Testis (tissue), 3 donors: ENCODE measurements around the gene SLC5A10. TPM values are rescaled to one million over a fixed set of nuclear protein-coding genes. Genes with fewer than 3 reads are reported as not detected.

Experiments
- DNase-seq: peaks from one replicate; pipeline ENCODE4 v3.0.0-alpha.2; 2019
- H3K27ac ChIP-seq, 2 donors: fragments of 200-600 bp; sonication (generic); one replicate each; pipeline ENCODE4 v1.5.1; 2019
- H3K27me3 ChIP-seq: fragments of 200-600 bp; sonication (generic); one replicate; pipeline ENCODE4 v1.5.1; 2019
- H3K36me3 ChIP-seq: fragments of 200-600 bp; sonication (generic); one replicate; pipeline ENCODE4 v1.5.1; 2017; ENCODE audit warnings: low read depth; ENCODE audit errors: missing control alignments
- H3K4me1 ChIP-seq: fragments of 200-600 bp; sonication (generic); one replicate; pipeline ENCODE4 v1.5.1; 2019
- H3K4me3 ChIP-seq, 2 donors: fragments of 200-600 bp; sonication (generic); one replicate each; pipeline ENCODE4 v1.5.1; 2017 to 2019
- H3K9me3 ChIP-seq: fragments of 200-600 bp; sonication (generic); one replicate; pipeline ENCODE4 v1.5.1; 2017
- POLR2A ChIP-seq: fragments of 450-650 bp; IDR thresholded peaks from one replicate; pipeline ENCODE4 v1.6.1; 2017; ENCODE audit warnings: antibody characterized with exemption, mild to moderate bottlenecking, moderate library complexity
- WGBS, 2 donors: methylation state at CpG; one replicate each; pipeline ENCODE4 v1.1.5; 2018; 5-methylcytosine and 5-hydroxymethylcytosine counted together
- intact Hi-C: fragments of 100-400 bp; cut with DNase I; formaldehyde crosslinking; loops from one replicate; pipeline ENCODE4 v1.15.1; 2023; ENCODE audit warnings: low total_unique reads
- polyA plus RNA-seq: library from polyadenylated mRNA; stranded (reverse); fragments of 350-450 nt; fragmentation: Illumina TruSeq; extraction: RNeasy Lipid Tissue Mini Kit (QIAGEN cat#74804); gene quantifications from one replicate; pipeline ENCODE4 v1.2.3, GENCODE V29; 2014; ENCODE audit warnings: low read depth, low replicate concordance; ENCODE audit not compliant: insufficient read depth
- total RNA-seq, 2 donors: library from RNA; depleted of rRNA; stranded (reverse); fragments of >200 nt; gene quantifications; one replicate each; pipeline ENCODE4 v1.2.3, GENCODE V29; 2016
- TF ChIP-seq, protein P1 (sequence below), 3 experiments: fragments of 450-650 bp in 2 of 3; fragments of 200-600 bp in 1 of 3; sonication (generic) in 1 of 3; IDR thresholded peaks; one replicate each; pipeline ENCODE4 v1.5.1; 2016 to 2019; ENCODE audit warnings: antibody characterized with exemption in 3 of 3, mild to moderate bottlenecking in 2 of 3, moderate library complexity in 1 of 3

The SLC5A10 gene
- total and polyA plus RNA-seq, 3 donors from 2014 or later: 0.98 to 1.1 (median 1.1) TPM

DNA sequence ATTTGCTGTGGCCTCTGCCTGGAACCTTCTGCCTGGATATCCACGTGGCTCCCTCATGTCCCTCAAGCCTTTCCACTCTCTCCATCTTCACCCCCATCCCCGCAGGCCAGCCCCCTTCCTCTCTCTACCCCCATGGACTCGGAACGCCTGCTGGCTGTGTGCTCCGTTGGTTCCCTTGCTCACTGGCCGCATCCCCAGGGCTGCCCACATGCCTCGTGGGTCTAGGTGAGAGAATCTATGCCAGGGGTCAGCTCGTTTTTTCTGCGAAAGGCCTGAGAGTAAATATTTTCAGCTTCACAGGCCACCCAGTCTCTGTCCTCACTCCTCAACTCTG is 12.0 kb downstream of the SLC5A10 start:
- no peak for DNase-seq
- H3K27me3 ChIP-seq: no peaks in the 10 kb centered on the region
- WGBS, 2 donors: 91% methylated on average over 9 of the region's 9 CpGs
- no peaks in the 10 kb centered on the region for H3K36me3 ChIP-seq
- H3K27ac ChIP-seq: no peak overlapping the region
- intact Hi-C loops: no loop called here
- TF ChIP-seq, protein P1, sequence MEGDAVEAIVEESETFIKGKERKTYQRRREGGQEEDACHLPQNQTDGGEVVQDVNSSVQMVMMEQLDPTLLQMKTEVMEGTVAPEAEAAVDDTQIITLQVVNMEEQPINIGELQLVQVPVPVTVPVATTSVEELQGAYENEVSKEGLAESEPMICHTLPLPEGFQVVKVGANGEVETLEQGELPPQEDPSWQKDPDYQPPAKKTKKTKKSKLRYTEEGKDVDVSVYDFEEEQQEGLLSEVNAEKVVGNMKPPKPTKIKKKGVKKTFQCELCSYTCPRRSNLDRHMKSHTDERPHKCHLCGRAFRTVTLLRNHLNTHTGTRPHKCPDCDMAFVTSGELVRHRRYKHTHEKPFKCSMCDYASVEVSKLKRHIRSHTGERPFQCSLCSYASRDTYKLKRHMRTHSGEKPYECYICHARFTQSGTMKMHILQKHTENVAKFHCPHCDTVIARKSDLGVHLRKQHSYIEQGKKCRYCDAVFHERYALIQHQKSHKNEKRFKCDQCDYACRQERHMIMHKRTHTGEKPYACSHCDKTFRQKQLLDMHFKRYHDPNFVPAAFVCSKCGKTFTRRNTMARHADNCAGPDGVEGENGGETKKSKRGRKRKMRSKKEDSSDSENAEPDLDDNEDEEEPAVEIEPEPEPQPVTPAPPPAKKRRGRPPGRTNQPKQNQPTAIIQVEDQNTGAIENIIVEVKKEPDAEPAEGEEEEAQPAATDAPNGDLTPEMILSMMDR (IDR thresholded peaks at IDR 0.05): no peak
- TF ChIP-seq POLR2A: no peak
- H3K9me3 ChIP-seq: no peaks in the 10 kb centered on the region
- no peaks in the 10 kb centered on the region for H3K4me1 ChIP-seq
- H3K4me3 ChIP-seq: no peak overlapping the region

DNA sequence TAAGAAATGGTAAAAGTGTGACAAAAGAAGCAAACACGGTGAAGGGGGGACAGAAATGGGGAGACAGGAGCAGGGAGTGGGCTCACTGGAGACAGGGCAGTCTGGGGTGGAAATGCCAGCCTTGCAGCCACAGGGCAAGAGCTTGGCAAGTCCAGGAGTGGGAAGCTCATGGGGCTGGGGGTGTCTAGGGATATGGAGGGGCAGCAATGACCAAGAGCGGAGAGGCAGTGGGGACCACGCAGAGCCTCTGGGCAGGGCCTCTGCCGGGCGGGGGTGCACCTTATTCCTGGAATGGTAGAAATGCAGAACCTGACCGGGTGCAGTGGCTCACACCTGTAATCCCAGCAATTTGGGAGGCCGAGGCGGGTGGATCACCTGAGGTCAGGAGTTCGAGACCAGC is 12.6 kb downstream of the SLC5A10 start:
- WGBS, 2 donors: 93 to 96% methylated on average over 9 of the region's 9 CpGs
- Histone ChIP-seq H3K9me3 (no peaks in the 10 kb centered on the region), H3K4me1 (no peaks in the 10 kb centered on the region), H3K27me3 (no peaks in the 10 kb centered on the region), H3K27ac (no peak overlapping the region), H3K4me3 (no peak overlapping the region), H3K36me3 (no peaks in the 10 kb centered on the region)
- TF ChIP-seq POLR2A: no peak
- TF ChIP-seq, protein P1 (IDR thresholded peaks at IDR 0.05): no peak
- intact Hi-C loops: no loop called here
- DNase-seq: no peak

DNA sequence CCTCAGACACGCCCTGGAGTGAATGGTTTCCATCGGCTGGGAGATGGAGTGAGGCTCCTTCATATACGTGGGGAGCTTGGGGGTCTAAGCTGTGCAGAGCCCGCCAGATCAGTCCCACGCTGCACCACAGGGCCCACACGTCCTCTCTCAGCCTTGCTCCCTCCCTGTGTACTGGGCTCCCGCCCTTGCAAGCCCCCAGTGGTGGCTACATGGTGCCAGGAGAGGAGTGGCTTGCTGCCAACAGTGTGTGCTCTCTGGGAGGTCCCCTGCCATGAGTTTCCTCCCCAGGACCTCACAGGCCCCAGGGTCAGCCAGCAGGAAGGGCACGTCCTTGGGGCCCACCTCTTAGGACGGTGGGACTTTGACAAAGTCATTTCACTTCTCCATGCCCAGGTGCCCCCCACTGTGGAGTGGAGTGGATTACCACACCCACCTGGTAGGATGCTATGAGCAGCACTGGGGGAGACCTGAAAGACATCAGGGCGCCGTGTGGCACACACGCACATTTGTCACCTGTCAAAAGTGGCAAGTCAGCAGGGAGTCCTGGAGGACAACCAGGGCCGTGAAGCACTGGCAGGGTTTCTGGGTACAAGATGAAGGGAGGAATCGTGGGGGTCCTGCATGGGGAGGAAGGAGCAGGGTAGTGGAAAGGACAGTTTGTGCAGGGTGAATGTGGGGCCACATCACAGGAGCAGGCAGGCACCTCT is 13.7 kb downstream of the SLC5A10 start:
- WGBS, 2 donors: 80 to 84% methylated on average over 6 to 12 of the region's 14 CpGs
- intact Hi-C loops: no loop called here
- TF ChIP-seq, protein P1 (IDR thresholded peaks at IDR 0.05): no peak
- TF ChIP-seq POLR2A: no peak

DNA sequence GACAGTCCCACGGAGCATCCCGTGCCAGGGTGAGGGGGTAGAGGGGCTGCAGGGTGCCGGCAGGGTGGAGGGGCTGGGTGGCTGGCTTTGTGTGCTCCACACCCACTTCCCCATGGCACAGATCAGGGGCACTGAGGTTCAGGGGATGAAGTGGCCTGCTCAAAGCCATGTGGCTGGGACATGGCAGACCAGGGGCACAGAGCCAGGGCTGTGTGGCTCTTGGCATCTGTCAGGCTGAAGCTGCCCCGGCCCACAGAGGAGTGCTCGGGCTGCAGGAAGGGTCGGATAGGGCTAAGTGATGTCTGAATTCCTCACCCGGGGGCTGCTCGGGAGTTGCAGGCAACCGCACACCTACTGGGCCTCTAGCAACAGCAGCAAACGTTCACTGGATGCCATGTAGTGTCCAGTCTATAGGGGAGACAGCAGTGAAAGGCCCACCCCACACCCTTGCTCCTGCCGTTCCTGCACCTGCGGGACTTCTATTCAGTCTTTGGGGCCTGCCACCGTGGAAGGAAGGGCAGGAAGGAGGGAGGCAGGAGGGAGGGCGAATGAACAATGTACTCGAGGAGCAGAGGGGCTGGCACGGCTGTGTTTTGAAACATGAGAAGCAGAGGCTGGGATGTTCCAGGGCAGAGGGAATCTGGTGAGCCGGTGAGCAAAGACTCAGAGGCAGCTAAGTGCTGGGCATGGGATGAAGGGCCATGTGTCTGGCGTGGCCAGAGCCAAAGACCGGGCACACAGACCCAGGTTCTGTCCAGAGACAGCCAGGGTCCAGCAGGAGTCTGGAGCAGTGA is 15.1 kb downstream of the SLC5A10 start:
- TF ChIP-seq, protein P1 (IDR thresholded peaks at IDR 0.05): no peak
- no peak for TF ChIP-seq POLR2A
- H3K36me3 ChIP-seq: no peaks in the 10 kb centered on the region
- H3K27ac ChIP-seq: no peak overlapping the region
- H3K4me3 ChIP-seq: no peak overlapping the region
- intact Hi-C loops: no loop called here
- H3K4me1 ChIP-seq: no peaks in the 10 kb centered on the region
- DNase-seq: no peak
- H3K9me3 ChIP-seq: no peaks in the 10 kb centered on the region
- no peaks in the 10 kb centered on the region for H3K27me3 ChIP-seq
- 71 to 78% methylated on average over 15 to 19 of the region's 19 CpGs for WGBS, 2 donors

More for the DNA sequence above, 13.7 kb downstream of the SLC5A10 start:
- DNase-seq: no peak
- H3K36me3 ChIP-seq: no peaks in the 10 kb centered on the region
- H3K27me3 ChIP-seq: no peaks in the 10 kb centered on the region
- no peak overlapping the region for H3K4me3 ChIP-seq
- no peaks in the 10 kb centered on the region for H3K9me3 ChIP-seq
- H3K4me1 ChIP-seq: no peaks in the 10 kb centered on the region
- no peak overlapping the region for H3K27ac ChIP-seq
